PC-3 (cell line): ENCODE measurements around the gene KDM3B. TPM values are rescaled to one million over a fixed set of nuclear protein-coding genes. Genes with fewer than 3 reads are reported as not detected.

Experiments used
- ATAC-seq: fragments of 200-7000 bp; cut with Tn5 transposase; 2 replicates; pipeline ENCODE4 v1.9.1; 2020; ENCODE audit warnings: mild to moderate bottlenecking, moderate library complexity
- BruUV-seq: library from RNA; stranded (reverse); fragments of 400-500 nt; replicated peaks from 2 replicates; lab custom pipeline; 2021; lab: Mats Ljungman, UMichigan
- CTCF ChIA-PET: fragments of 300-600 bp; sonication (Branson Sonifier 250); formaldehyde crosslinking; loops from one replicate; lab custom pipeline; 2022; ENCODE audit warnings: antibody characterized with exemption; lab: Charles Lee
- POLR2A ChIA-PET: fragments of 300-600 bp; sonication (Branson Sonifier 250); formaldehyde crosslinking; loops from one replicate; lab custom pipeline; 2022; ENCODE audit warnings: antibody characterized with exemption; ENCODE audit not compliant: unreplicated experiment; lab: Charles Lee
- DNase-seq: peaks from one replicate; pipeline ENCODE4 v3.0.0-alpha.2; 2015
- H2AFZ ChIP-seq: fragments of 300-600 bp; sonication (generic); 2 replicates; pipeline ENCODE4 v1.6.0; 2016; ENCODE audit warnings: antibody characterized with exemption, low read length
- H3F3A ChIP-seq: fragments of 300-600 bp; sonication (generic); one replicate; pipeline ENCODE4 v1.6.0; 2017; ENCODE audit warnings: antibody characterized with exemption, low read length, control low read depth, mild to moderate bottlenecking; ENCODE audit not compliant: unreplicated experiment
- H3K27ac ChIP-seq: fragments of 300-600 bp; sonication (generic); 2 replicates; pipeline ENCODE4 v1.5.1; 2016; ENCODE audit warnings: mild to moderate bottlenecking, low read length
- H3K27me3 ChIP-seq: fragments of 300-600 bp; sonication (generic); 2 replicates; pipeline ENCODE4 v1.6.1; 2016; ENCODE audit warnings: low read length, mixed read lengths
- H3K36me3 ChIP-seq: fragments of 300-600 bp; sonication (generic); 2 replicates; pipeline ENCODE4 v1.6.1; 2016; ENCODE audit warnings: low read depth, mixed run types, low read length, mixed read lengths
- H3K4me1 ChIP-seq: fragments of 300-600 bp; sonication (generic); 2 replicates; pipeline ENCODE4 v1.5.1; 2016; ENCODE audit warnings: low read length; ENCODE audit not compliant: insufficient read depth
- H3K4me2 ChIP-seq: fragments of 300-600 bp; sonication (generic); 2 replicates; pipeline ENCODE4 v1.6.0; 2016; ENCODE audit warnings: low read length
- H3K4me3 ChIP-seq: fragments of 300-600 bp; sonication (generic); 2 replicates; pipeline ENCODE4 v1.5.1; 2016; ENCODE audit warnings: mild to moderate bottlenecking, low read length, mixed read lengths
- H3K79me2 ChIP-seq: fragments of 300-600 bp; sonication (generic); 2 replicates; pipeline ENCODE4 v1.6.1; 2017; ENCODE audit warnings: low read length, mixed read lengths
- H3K9ac ChIP-seq: fragments of 300-600 bp; sonication (generic); 2 replicates; pipeline ENCODE4 v1.6.0; 2016; ENCODE audit warnings: mild to moderate bottlenecking, low read length
- H3K9me2 ChIP-seq: fragments of 300-600 bp; sonication (generic); replicated peaks from 2 replicates; pipeline ENCODE4 v1.6.1; 2016; ENCODE audit warnings: mixed run types, low read length, mixed read lengths
- H3K9me3 ChIP-seq: fragments of 300-600 bp; sonication (generic); 2 replicates; pipeline ENCODE4 v1.6.1; 2016; ENCODE audit warnings: low read length, mixed read lengths
- H4K20me1 ChIP-seq: fragments of 300-600 bp; sonication (generic); 2 replicates; pipeline ENCODE4 v1.6.1; 2016; ENCODE audit warnings: low read length, mixed read lengths
- CTCF ChIP-seq: fragments of 300-600 bp; sonication (generic); conservative IDR thresholded peaks from 2 replicates; pipeline ENCODE4 v1.5.1; 2017; ENCODE audit warnings: antibody characterized with exemption, low read depth, mild to moderate bottlenecking, low read length
- EZH2 ChIP-seq: fragments of 300-600 bp; sonication (generic); IDR thresholded peaks from one replicate; pipeline ENCODE4 v1.6.1; 2017; ENCODE audit warnings: antibody characterized with exemption, mild to moderate bottlenecking, low read length; ENCODE audit not compliant: unreplicated experiment
- EZH2phosphoT487 ChIP-seq: fragments of 300-600 bp; sonication (generic); IDR thresholded peaks from 2 replicates; pipeline ENCODE4 v1.6.1; 2018; ENCODE audit warnings: mild to moderate bottlenecking, antibody characterized with exemption, low read length, borderline replicate concordance
- intact Hi-C: fragments of 100-400 bp; cut with micrococcal nuclease; formaldehyde crosslinking; loops from 2 replicates; pipeline ENCODE4 v1.9.0; 2023
- total RNA-seq: library from RNA; depleted of rRNA; stranded (reverse); fragments of >200 nt; gene quantifications from 2 replicates; pipeline ENCODE4 v1.2.3, GENCODE V29; 2014

Gene KDM3B
- total RNA-seq, 1 experiment from 2014 or later, result 21.7 TPM

DNA sequence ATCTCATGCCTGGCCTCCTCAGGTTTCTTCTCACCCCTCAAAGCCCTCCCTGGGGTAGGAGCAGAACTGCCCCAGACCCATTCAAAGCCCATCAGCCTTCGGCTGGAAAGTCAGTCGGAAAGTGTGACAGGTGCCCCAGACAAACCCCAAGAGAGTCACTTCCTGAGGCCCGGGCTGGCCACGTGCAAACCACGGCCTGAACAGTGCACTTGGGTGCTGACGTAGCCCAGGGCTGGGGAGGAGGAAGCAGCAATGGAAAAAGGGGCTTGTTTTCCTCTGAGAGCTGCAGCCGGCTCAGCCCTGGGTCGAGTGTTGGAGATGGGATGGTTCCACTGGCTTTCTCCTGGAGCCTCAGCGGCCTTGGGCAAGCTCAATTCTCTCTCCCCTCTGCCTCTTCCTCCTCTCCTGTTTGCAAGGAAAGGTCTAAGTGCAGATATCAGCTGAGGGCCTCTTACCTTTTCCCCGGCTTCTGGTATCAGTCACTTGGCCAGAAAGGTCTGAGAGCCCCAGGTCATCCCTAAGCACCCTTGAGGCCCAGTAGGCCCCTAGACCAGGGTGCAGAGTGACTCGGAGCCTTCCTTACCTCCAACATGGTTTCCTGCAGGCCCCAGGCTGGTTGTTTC, 106.9 kb downstream of the KDM3B start:
- Histone ChIP-seq H3K27ac (no peak overlapping the region), H3F3A (no peaks in the 10 kb centered on the region), H3K9ac (no peak overlapping the region), H3K4me2 (no peak overlapping the region), H3K79me2 (no peaks in the 10 kb centered on the region), H2AFZ (no peak overlapping the region), H3K36me3 (no peaks in the 10 kb centered on the region), H4K20me1 (no peaks in the 10 kb centered on the region), H3K9me3 (no peaks in the 10 kb centered on the region), H3K4me1 (peaks cover 5% of the 10 kb centered on the region), H3K9me2 (no peaks in the 10 kb centered on the region), H3K27me3 (no peaks in the 10 kb centered on the region), H3K4me3 (no peak overlapping the region)
- no TSS peak for BruUV-seq
- DNase-seq, result no peak
- ChIA-PET CTCF (interaction anchor here (0.6 kb wide), 1 partner anchor 390 kb away, joined by 9 read pairs; no protein-coding TSS in a partner anchor), POLR2A (no interaction called here)
- ATAC-seq, result no peak
- intact Hi-C loops, result no loop called here
- no peak for TF ChIP-seq EZH2
- no peak for TF ChIP-seq CTCF
- TF ChIP-seq EZH2phosphoT487, result no peak

DNA sequence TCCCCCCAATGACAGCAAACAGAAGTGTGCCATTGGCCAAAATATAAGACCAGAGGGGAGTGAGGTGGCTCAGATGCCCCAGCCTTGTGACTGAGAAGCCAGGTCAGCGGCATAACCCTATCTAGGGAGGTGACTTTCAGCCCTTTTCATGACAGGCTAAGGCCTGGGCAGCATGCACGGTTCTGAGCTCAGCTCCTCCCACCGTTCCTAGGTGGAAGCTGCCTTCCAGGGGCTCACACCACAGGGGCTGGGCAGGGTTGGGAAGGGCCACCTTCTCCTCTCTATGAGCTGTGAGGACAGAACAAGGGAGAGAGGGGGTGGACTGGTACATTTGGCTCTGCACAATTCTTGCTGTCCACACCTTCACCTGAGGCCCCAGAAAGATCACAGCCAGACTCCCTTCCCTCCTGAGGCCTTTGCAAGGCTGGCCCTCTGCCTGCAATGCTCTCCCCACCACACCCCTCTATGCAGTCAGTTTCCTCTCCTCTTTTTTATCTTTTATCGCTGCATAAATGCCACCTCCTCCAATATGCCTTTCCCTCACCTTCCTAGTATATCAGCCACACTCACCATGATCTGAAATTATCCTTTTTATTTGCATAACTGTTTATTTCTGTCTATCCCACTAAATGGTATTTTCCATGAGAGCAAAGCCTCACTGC, 107.7 kb downstream of the KDM3B start:
- H2AFZ ChIP-seq, result no peak overlapping the region
- POLR2A ChIA-PET, result no interaction called here
- no peak for ATAC-seq
- H3K9me2 ChIP-seq, result no peaks in the 10 kb centered on the region
- no peaks in the 10 kb centered on the region for H3K79me2 ChIP-seq
- H3K4me3 ChIP-seq, result no peak overlapping the region
- H3K27me3 ChIP-seq, result no peaks in the 10 kb centered on the region
- H3K9ac ChIP-seq, result no peak overlapping the region
- intact Hi-C loops, result no loop called here
- BruUV-seq, result no TSS peak
- H3F3A ChIP-seq, result no peaks in the 10 kb centered on the region
- H3K36me3 ChIP-seq, result no peaks in the 10 kb centered on the region
- no peak for DNase-seq
- peaks cover 5% of the 10 kb centered on the region for H3K4me1 ChIP-seq
- H3K27ac ChIP-seq, result no peak overlapping the region
- H3K9me3 ChIP-seq, result no peaks in the 10 kb centered on the region
- CTCF ChIA-PET, result interaction anchor here (0.6 kb wide), 1 partner anchor 391 kb away, joined by 9 read pairs; no protein-coding TSS in a partner anchor
- TF ChIP-seq CTCF (no peak), EZH2phosphoT487 (no peak), EZH2 (no peak)
- H4K20me1 ChIP-seq, result no peaks in the 10 kb centered on the region
- no peak overlapping the region for H3K4me2 ChIP-seq
